GM18520 (cell line): ENCODE measurements around the gene GRAMD1A.

ENCODE experiments used
- ATAC-seq: cut with Tn5 transposase; IDR thresholded peaks from one replicate; pipeline ENCODE4 v1.9.1; 2021; ENCODE audit not compliant: unreplicated experiment

GRAMD1A gene

GRCh38 chr19:35069696-35070095, 69.6 kb downstream of the GRAMD1A start:
- no peak for ATAC-seq

DNA sequence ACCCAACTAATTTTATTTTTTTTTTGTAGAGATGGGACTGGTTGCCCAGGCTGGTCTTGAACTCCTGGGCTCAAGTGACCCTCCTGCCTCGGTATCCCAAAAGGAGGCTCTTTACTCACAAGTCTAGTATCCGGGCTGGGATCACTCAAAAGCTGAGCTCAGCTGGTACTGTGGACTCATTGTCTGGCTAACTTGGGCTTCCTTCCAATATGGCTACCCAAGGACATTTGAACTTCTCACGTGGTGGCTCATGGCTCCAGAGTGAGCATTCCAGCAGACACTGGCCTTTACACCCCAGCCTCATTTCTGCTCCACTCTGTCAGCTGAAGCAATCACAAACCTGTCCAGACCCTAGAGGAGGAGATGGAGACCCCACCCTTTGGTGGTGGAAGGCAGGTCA, 70.3 kb downstream of the GRAMD1A start:
- no peak for ATAC-seq

- no peak for ATAC-seq
Measured at GRCh38 chr19:35073516-35073915, 73.4 kb downstream of the GRAMD1A start.

DNA sequence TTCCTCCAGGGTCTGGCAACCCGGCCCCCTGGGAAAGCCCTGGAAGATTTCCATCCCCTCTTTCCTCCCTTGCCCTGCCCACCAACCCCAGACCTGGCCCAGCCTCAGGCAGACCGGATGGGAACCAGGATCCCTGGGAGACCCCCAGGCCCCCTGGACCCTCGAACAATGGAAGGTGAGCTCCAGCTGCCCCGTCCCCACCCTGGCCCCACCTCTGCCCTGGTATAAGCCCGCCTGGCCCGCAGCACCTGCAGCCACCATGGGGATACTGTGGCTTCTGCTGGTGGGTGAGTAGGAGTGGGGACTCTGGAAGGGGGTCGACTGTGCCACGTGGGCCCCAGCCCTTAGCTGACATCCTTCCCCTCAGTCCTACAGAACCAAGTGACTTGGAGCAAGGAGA, 73.8 kb downstream of the GRAMD1A start:
- ATAC-seq: no peak

GRCh38 chr19:35074426-35075201, 74.5 kb downstream of the GRAMD1A start:
- no peak for ATAC-seq

- ATAC-seq: no peak
Measured at GRCh38 chr19:35075202-35076025, 75.3 kb downstream of the GRAMD1A start.

DNA sequence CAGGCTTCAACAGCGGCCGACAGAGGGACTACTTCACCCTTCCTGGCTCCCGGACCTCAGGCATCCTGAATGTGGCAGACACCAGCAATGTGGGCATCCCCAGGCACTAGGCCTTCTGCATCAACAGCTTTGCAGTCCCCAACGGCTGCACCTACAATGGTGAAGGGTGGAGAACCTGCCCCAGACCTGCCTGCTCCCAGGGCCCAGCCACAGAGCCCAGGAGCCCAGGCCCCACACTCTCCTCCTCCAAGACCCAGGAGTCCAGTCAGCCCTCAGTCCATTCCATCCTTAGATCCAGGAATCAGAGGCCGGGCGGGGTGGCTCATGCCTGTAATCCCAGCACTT, 75.9 kb downstream of the GRAMD1A start:
- ATAC-seq: no peak
